Chondrocyte (in vitro differentiated cells): Measurements from ENCODE around the gene PRELID3B. TPM values are rescaled to one million over a fixed set of nuclear protein-coding genes. Genes with fewer than 3 reads are reported as not detected.

Experiments used
- DNase-seq: peaks from one replicate; pipeline ENCODE4 v3.0.0; 2021; ENCODE audit warnings: mixed read lengths, low spot score
- H3K27ac Mint-ChIP-seq: one replicate; pipeline ENCODE4 v1.8.0; 2021; ENCODE audit warnings: mild to moderate bottlenecking, moderate library complexity, mixed read lengths; ENCODE audit not compliant: unreplicated experiment
- H3K27me3 Mint-ChIP-seq: 2 replicates; pipeline ENCODE4 v1.8.0; 2021; ENCODE audit warnings: low read depth, mixed read lengths
- H3K36me3 Mint-ChIP-seq: 2 replicates; pipeline ENCODE4 v1.8.0; 2021; ENCODE audit warnings: low read depth, mixed read lengths
- H3K4me1 Mint-ChIP-seq: 2 replicates; pipeline ENCODE4 v1.8.0; 2021; ENCODE audit warnings: low read depth, mild to moderate bottlenecking, mixed read lengths
- H3K4me3 Mint-ChIP-seq: one replicate; pipeline ENCODE4 v1.8.0; 2021; ENCODE audit warnings: mild to moderate bottlenecking, moderate library complexity, mixed read lengths; ENCODE audit not compliant: unreplicated experiment
- H3K9me3 Mint-ChIP-seq: 2 replicates; pipeline ENCODE4 v1.8.0; 2021; ENCODE audit warnings: low read depth, mixed read lengths
- CTCF ChIP-seq: fragments of 200-600 bp; sonication (generic); IDR thresholded peaks from 2 replicates; pipeline ENCODE4 v1.5.0; 2021; ENCODE audit warnings: antibody characterized with exemption, mild to moderate bottlenecking, moderate library complexity
- total RNA-seq: library from RNA; stranded (reverse); gene quantifications from 3 replicates; pipeline ENCODE4 v1.2.1, GENCODE V29; 2021

Gene PRELID3B
- total RNA-seq, 1 donor from 2014 or later: 41.1 TPM

DNA sequence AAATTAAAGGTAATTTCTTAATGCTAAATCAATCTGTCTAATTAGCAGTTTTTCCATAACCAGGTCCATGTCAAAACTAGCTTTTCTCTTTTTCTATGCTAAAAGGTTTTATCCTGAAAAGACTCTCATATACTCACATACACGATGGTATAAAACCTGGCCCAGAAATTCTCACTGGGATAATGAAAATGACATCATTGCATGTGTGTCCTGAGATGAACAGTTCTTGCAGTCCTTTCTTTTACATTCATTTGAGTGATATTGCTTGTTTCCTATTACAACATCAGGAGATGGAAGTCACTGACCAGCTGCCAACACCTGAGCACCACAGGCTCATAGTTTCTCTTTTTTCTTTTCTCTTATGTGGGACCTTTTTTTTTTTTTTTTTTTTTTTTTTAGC lies 7.9 kb upstream of the PRELID3B start:
- H3K4me1 Mint-ChIP-seq: peaks cover 8% of the 10 kb centered on the region
- H3K4me3 Mint-ChIP-seq: no peak overlapping the region
- no peaks in the 10 kb centered on the region for H3K9me3 Mint-ChIP-seq
- no peaks in the 10 kb centered on the region for H3K36me3 Mint-ChIP-seq
- no peak for TF ChIP-seq CTCF
- peaks cover 11% of the 10 kb centered on the region for H3K27me3 Mint-ChIP-seq
- no peak for DNase-seq
- H3K27ac Mint-ChIP-seq: no peak overlapping the region

- no peaks in the 10 kb centered on the region for H3K9me3 Mint-ChIP-seq
- no peak for TF ChIP-seq CTCF
- DNase-seq: no peak
- no peak overlapping the region for H3K27ac Mint-ChIP-seq
- H3K36me3 Mint-ChIP-seq: no peaks in the 10 kb centered on the region
- peaks cover 10% of the 10 kb centered on the region for H3K4me1 Mint-ChIP-seq
- peaks cover 7% of the 10 kb centered on the region for H3K27me3 Mint-ChIP-seq
- no peak overlapping the region for H3K4me3 Mint-ChIP-seq
Observed at GRCh38 chr20:59048681-59049030, 6.1 kb upstream of the PRELID3B start.

DNA sequence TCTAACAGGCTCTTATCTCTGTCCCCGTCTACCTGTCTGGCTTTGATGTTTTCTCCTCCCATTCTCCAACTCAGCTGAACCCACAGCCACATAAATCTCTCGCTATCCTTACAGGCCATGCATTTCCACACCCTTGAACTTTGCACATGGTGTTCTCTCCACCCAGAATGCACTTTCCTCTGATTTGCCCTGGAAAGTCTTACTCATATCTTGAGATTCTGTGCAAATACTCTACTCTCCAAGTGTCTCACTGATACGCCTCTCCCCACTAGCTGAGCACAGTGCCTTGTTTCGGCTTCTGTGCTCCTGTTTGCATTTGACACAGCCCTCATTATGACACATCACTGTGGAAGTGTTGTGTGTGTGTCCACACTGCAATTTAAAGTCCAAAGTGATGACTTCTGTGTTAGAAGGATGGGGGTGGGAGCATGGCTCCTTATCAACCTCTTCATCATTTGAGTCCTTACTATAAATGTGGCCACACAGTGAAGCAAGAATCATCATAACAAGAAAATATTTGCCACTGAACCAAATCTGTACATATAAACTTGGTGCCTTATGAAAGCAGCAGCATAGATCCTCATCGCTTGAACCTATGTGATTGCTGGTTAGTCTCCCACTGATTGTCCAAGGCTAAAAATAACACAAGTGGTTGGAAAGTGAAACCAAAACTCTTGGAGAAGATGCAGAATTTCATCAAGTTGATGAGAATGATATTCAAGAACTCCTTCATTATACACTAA lies 5.5 kb upstream of the PRELID3B start:
- DNase-seq: no peak
- Mint-ChIP-seq H3K4me3 (no peak overlapping the region), H3K4me1 (peaks cover 15% of the 10 kb centered on the region), H3K27me3 (peaks cover 7% of the 10 kb centered on the region), H3K9me3 (no peaks in the 10 kb centered on the region), H3K27ac (no peak overlapping the region), H3K36me3 (no peaks in the 10 kb centered on the region)
- no peak for TF ChIP-seq CTCF

GRCh38 chr20:59046862-59047261 lies 4.3 kb upstream of the PRELID3B start:
- Mint-ChIP-seq H3K36me3 (no peaks in the 10 kb centered on the region), H3K27ac (no peak overlapping the region), H3K4me3 (no peak overlapping the region), H3K27me3 (peaks cover 5% of the 10 kb centered on the region), H3K9me3 (no peaks in the 10 kb centered on the region), H3K4me1 (peaks cover 18% of the 10 kb centered on the region)
- no peak for TF ChIP-seq CTCF
- DNase-seq: no peak

GRCh38 chr20:59044796-59045195 lies 2.2 kb upstream of the PRELID3B start:
- H3K27me3 Mint-ChIP-seq: no peaks in the 10 kb centered on the region
- H3K27ac Mint-ChIP-seq: no peak overlapping the region
- H3K9me3 Mint-ChIP-seq: no peaks in the 10 kb centered on the region
- peaks cover 5% of the 10 kb centered on the region for H3K36me3 Mint-ChIP-seq
- H3K4me3 Mint-ChIP-seq: no peak overlapping the region
- peaks cover 39% of the 10 kb centered on the region for H3K4me1 Mint-ChIP-seq
- no peak for DNase-seq
- TF ChIP-seq CTCF: no peak
